Endodermal cell (in vitro differentiated cells): ENCODE results near the gene TOP2A. TPM values are rescaled to one million over a fixed set of nuclear protein-coding genes. Genes with fewer than 3 reads are reported as not detected.

ENCODE experiments used
- DNase-seq: peaks from one replicate; pipeline ENCODE4 v3.0.0-alpha.2; 2017
- H3K27ac ChIP-seq: 2 replicates; pipeline ENCODE4 v1.5.1; 2013; ENCODE audit warnings: mild to moderate bottlenecking, low read depth, low read length, moderate library complexity
- H3K27me3 ChIP-seq: 2 replicates; pipeline ENCODE4 v1.6.1; 2013; ENCODE audit warnings: mild to moderate bottlenecking, low read length, moderate library complexity; ENCODE audit not compliant: insufficient read depth, control insufficient read depth, poor library complexity, severe bottlenecking
- H3K36me3 ChIP-seq: 2 replicates; pipeline ENCODE4 v1.7.0; 2013; ENCODE audit warnings: mild to moderate bottlenecking, low read length, moderate library complexity; ENCODE audit not compliant: control insufficient read depth, insufficient read depth
- H3K4me1 ChIP-seq: one replicate; pipeline ENCODE4 v1.7.0; 2013; ENCODE audit warnings: low read length; ENCODE audit not compliant: control insufficient read depth, insufficient read depth
- H3K4me3 ChIP-seq: 2 replicates; pipeline ENCODE4 v1.5.1; 2013; ENCODE audit warnings: mild to moderate bottlenecking, low read length, moderate library complexity
- H3K9ac ChIP-seq: 2 replicates; pipeline ENCODE4 v1.6.1; 2013; ENCODE audit warnings: mild to moderate bottlenecking, low read length, moderate library complexity; ENCODE audit not compliant: poor library complexity, severe bottlenecking; ENCODE audit errors: extremely low read depth
- H3K9me3 ChIP-seq: 2 replicates; pipeline ENCODE4 v1.6.1; 2013; ENCODE audit warnings: mild to moderate bottlenecking, low read length, moderate library complexity; ENCODE audit not compliant: control insufficient read depth
- H3K27ac Mint-ChIP-seq: 2 replicates; pipeline ENCODE4 v1.8.0; 2020; ENCODE audit warnings: mixed read lengths
- H3K27me3 Mint-ChIP-seq: 2 replicates; pipeline ENCODE4 v1.8.0; 2021; ENCODE audit warnings: mild to moderate bottlenecking, mixed read lengths; ENCODE audit not compliant: insufficient read depth
- H3K36me3 Mint-ChIP-seq: 2 replicates; pipeline ENCODE4 v1.8.0; 2020; ENCODE audit warnings: low read depth, mixed read lengths
- H3K4me1 Mint-ChIP-seq: 2 replicates; pipeline ENCODE4 v1.8.0; 2020; ENCODE audit warnings: mixed read lengths
- H3K4me3 Mint-ChIP-seq: 2 replicates; pipeline ENCODE4 v1.8.0; 2020; ENCODE audit warnings: mild to moderate bottlenecking, moderate library complexity, mixed read lengths
- H3K9me3 Mint-ChIP-seq: 2 replicates; pipeline ENCODE4 v1.8.0; 2020; ENCODE audit warnings: mild to moderate bottlenecking, mixed read lengths
- WGBS, 2 experiments: methylation state at CpG; one replicate each; pipeline versions ENCODE4 v1.1.5 to v1.1.7; 2013; ENCODE audit warnings: missing lambda C conversion rate in 2 of 2, mixed read lengths in 1 of 2; ENCODE audit not compliant: insufficient coverage in 1 of 2, insufficient read length in 1 of 2; 5-methylcytosine and 5-hydroxymethylcytosine counted together
- total RNA-seq, 2 donors: library from RNA; stranded (reverse); fragmentation: NEBNext Ultra II Directional in 1 of 2; extraction: Animal tissue kit (Norgen Biotek cat#: 25700) in 1 of 2; gene quantifications; 2 replicates in 1 of 2; 3 replicates in 1 of 2; pipeline ENCODE4 v1.2.1, GENCODE V29; 2021
- TF ChIP-seq, protein P1 (sequence below): fragments of 200-600 bp; sonication (generic); conservative IDR thresholded peaks from 2 replicates; pipeline ENCODE4 v1.5.0; 2021; ENCODE audit warnings: antibody characterized with exemption, mild to moderate bottlenecking

TOP2A gene
- total RNA-seq, 2 donors from 2014 or later: 173 to 246 TPM

DNA sequence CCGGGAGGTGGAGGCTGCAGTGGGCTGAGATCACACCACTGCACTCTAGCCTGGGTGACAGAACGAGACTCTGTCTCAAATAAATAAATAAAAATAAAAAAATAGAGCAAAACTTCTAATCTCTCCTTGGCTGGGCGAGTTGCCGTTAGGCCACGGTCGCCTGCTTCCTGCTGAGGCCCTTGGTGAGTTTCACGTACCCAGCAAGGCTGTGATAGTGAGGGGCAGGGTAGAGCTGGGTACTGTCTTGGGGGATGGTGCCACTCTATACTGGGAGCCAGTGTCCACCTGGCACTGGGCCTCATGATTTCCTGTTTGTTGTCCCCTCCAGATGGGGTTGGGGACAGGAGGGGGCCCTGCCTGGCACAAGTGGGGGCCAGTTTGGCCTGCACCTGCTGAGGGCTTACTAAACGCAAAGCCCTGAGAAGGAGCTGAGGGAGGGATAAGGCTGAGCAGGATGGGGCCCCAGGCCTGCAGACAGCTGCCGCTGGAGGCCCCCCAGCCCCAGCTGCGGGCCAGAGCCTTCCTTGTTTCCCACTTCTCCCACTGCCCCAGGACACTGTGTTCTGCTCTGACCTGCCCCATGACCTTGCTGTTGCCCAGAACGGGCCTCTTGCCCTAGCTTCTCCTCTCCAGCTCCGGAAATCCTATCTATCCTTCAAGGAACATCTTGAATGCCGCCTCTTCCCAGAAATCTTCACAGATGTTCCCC lies 78.6 kb downstream of the TOP2A start:
- Mint-ChIP-seq H3K4me1 (peaks cover 40% of the 10 kb centered on the region), H3K27me3 (peaks cover 23% of the 10 kb centered on the region), H3K36me3 (peaks cover 7% of the 10 kb centered on the region), H3K4me3 (no peak overlapping the region), H3K27ac (no peak overlapping the region), H3K9me3 (no peaks in the 10 kb centered on the region)
- H3K4me1 ChIP-seq: peaks cover 11% of the 10 kb centered on the region
- H3K9ac ChIP-seq: no peak overlapping the region
- WGBS, 2 experiments: 90 to 92% methylated on average over 8 to 12 of the region's 13 CpGs
- TF ChIP-seq, protein P1, sequence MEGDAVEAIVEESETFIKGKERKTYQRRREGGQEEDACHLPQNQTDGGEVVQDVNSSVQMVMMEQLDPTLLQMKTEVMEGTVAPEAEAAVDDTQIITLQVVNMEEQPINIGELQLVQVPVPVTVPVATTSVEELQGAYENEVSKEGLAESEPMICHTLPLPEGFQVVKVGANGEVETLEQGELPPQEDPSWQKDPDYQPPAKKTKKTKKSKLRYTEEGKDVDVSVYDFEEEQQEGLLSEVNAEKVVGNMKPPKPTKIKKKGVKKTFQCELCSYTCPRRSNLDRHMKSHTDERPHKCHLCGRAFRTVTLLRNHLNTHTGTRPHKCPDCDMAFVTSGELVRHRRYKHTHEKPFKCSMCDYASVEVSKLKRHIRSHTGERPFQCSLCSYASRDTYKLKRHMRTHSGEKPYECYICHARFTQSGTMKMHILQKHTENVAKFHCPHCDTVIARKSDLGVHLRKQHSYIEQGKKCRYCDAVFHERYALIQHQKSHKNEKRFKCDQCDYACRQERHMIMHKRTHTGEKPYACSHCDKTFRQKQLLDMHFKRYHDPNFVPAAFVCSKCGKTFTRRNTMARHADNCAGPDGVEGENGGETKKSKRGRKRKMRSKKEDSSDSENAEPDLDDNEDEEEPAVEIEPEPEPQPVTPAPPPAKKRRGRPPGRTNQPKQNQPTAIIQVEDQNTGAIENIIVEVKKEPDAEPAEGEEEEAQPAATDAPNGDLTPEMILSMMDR: no peak
- no peaks in the 10 kb centered on the region for H3K36me3 ChIP-seq
- DNase-seq: no peak
- H3K27ac ChIP-seq: no peak overlapping the region
- no peak overlapping the region for H3K4me3 ChIP-seq
- H3K9me3 ChIP-seq: no peaks in the 10 kb centered on the region
- H3K27me3 ChIP-seq: no peaks in the 10 kb centered on the region

Other genes with a start within 250 kb of the TOP2A start
- 10 to 100 TPM; 15.6 to 20.8 TPM for gene RAPGEFL1, start 240.4 kb downstream of the TOP2A start, total RNA-seq
- 10 to 100 TPM; 22.5 to 25.3 TPM for gene WIPF2, start 198.6 kb downstream of the TOP2A start, total RNA-seq
- gene CDC6, start 130.0 kb downstream of the TOP2A start, total RNA-seq: 10 to 100 TPM; 88.4 to 95.4 TPM
- gene RARA, start 108.7 kb downstream of the TOP2A start, total RNA-seq: 10 to 100 TPM; 22.7 to 27.6 TPM
- not detected for gene GJD3, start 53.2 kb downstream of the TOP2A start, total RNA-seq
- gene IGFBP4, start 25.6 kb upstream of the TOP2A start, total RNA-seq: 10 to 100 TPM; 58.3 to 69.0 TPM
- gene TNS4, start 83.7 kb upstream of the TOP2A start, total RNA-seq: 1 to 10 TPM in 1 of 2 donors, under 1 TPM in 1; 0.89 to 2.5 TPM
- under 1 TPM in 1 of 2 donors, not detected in 1; 0.53 TPM for gene CCR7, start 147.6 kb upstream of the TOP2A start, total RNA-seq
- gene SMARCE1, start 229.9 kb upstream of the TOP2A start, total RNA-seq: 100 to 1,000 TPM; 156 to 191 TPM
- gene KRT222, start 247.3 kb upstream of the TOP2A start, total RNA-seq: 1 to 10 TPM; 1.4 to 2.3 TPM